Measurements from ENCODE around the gene PDE9A.

DNA sequence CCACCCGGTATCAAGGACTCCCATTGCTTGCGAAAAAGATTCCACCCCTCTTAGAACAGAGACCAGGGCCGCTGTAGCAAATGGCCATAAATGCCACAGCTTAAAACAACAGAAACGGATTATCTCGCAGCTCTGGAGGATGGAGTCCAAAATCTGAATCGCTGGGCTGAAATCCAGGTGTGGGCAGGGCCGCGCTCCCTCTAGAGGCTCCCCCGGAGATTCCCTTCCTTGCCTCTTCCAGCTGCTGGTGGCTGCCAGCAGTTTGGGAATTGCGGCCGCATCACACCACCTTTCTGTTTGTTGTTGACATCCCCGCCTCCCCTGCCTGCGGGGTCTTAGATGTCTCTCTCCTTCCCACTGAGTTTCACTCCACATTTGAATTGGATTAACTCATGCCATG, 15.6 kb downstream of the PDE9A start:
- TF ChIP-seq POLR2A (IDR thresholded peaks at IDR 0.05; ENCODE audit: low read depth, low read length) (no peak), RFX5 (IDR thresholded peaks at IDR 0.05; ENCODE audit: low read depth, low read length) (no peak), MAFK (IDR thresholded peaks at IDR 0.05; ENCODE audit: low read depth, low read length) (no peak), FOS (IDR thresholded peaks at IDR 0.05; ENCODE audit: low read depth, low read length) (no peak), RAD21 (IDR thresholded peaks at IDR 0.05; ENCODE audit: low read length) (no peak), SMC3 (IDR thresholded peaks at IDR 0.05; ENCODE audit: low read depth, low read length) (no peak), CEBPB (IDR thresholded peaks at IDR 0.05; ENCODE audit: low read depth, low read length) (no peak), MAZ (IDR thresholded peaks at IDR 0.05; ENCODE audit: borderline replicate concordance, low read depth, low read length) (no peak)
- TF ChIP-seq, protein P1, sequence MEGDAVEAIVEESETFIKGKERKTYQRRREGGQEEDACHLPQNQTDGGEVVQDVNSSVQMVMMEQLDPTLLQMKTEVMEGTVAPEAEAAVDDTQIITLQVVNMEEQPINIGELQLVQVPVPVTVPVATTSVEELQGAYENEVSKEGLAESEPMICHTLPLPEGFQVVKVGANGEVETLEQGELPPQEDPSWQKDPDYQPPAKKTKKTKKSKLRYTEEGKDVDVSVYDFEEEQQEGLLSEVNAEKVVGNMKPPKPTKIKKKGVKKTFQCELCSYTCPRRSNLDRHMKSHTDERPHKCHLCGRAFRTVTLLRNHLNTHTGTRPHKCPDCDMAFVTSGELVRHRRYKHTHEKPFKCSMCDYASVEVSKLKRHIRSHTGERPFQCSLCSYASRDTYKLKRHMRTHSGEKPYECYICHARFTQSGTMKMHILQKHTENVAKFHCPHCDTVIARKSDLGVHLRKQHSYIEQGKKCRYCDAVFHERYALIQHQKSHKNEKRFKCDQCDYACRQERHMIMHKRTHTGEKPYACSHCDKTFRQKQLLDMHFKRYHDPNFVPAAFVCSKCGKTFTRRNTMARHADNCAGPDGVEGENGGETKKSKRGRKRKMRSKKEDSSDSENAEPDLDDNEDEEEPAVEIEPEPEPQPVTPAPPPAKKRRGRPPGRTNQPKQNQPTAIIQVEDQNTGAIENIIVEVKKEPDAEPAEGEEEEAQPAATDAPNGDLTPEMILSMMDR (conservative IDR thresholded peaks at IDR 0.05; ENCODE audit: low read depth, low read length): no peak
- TF ChIP-seq, protein P2, sequence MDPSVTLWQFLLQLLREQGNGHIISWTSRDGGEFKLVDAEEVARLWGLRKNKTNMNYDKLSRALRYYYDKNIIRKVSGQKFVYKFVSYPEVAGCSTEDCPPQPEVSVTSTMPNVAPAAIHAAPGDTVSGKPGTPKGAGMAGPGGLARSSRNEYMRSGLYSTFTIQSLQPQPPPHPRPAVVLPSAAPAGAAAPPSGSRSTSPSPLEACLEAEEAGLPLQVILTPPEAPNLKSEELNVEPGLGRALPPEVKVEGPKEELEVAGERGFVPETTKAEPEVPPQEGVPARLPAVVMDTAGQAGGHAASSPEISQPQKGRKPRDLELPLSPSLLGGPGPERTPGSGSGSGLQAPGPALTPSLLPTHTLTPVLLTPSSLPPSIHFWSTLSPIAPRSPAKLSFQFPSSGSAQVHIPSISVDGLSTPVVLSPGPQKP (IDR thresholded peaks at IDR 0.05; ENCODE audit: borderline replicate concordance, low read depth, low read length): no peak
